Left ventricle myocardium inferior (tissue), 1 donor: ENCODE results near the gene CYP17A1. TPM values are rescaled to one million over a fixed set of nuclear protein-coding genes. Genes with fewer than 3 reads are reported as not detected.

Experiments used
- DNase-seq: peaks from one replicate; pipeline ENCODE4 v3.0.0-alpha.2; 2020
- H3K27ac ChIP-seq: fragments of 200-600 bp; replicated peaks from 2 replicates; pipeline ENCODE4 v1.8.0; 2021
- H3K27me3 ChIP-seq: fragments of 200-600 bp; 2 replicates; pipeline ENCODE4 v1.8.0; 2021; ENCODE audit warnings: low read depth
- H3K36me3 ChIP-seq: fragments of 200-600 bp; 2 replicates; pipeline ENCODE4 v1.8.0; 2021
- H3K4me1 ChIP-seq: fragments of 200-600 bp; 2 replicates; pipeline ENCODE4 v1.8.0; 2021
- H3K4me3 ChIP-seq: fragments of 200-600 bp; 2 replicates; pipeline ENCODE4 v1.8.0; 2021; ENCODE audit warnings: mild to moderate bottlenecking, moderate library complexity
- H3K9me3 ChIP-seq: fragments of 200-600 bp; replicated peaks from 2 replicates; pipeline ENCODE4 v1.8.0; 2021
- CTCF ChIP-seq: fragments of 200-600 bp; IDR thresholded peaks from 2 replicates; pipeline ENCODE4 v1.8.0; 2021; ENCODE audit warnings: antibody characterized with exemption, mild to moderate bottlenecking, borderline replicate concordance
- intact Hi-C: fragments of 100-400 bp; cut with micrococcal nuclease; formaldehyde crosslinking; loops from one replicate; pipeline ENCODE4 v1.11.0; 2022
- total RNA-seq: library from RNA; stranded (reverse); fragmentation: NEBNext Ultra II Directional; extraction: Animal tissue kit (Norgen Biotek cat#: 25700); gene quantifications from one replicate; pipeline ENCODE4 v1.2.1, GENCODE V29; 2021
- donor health status: DM: no; HTN: yes; CAD: no; lungs with severe emphysema.

Gene CYP17A1
- total RNA-seq, 1 donor from 2014 or later, result not detected

GRCh38 chr10:102783568-102783967 lies 53.6 kb downstream of the CYP17A1 start:
- H3K9me3 ChIP-seq, result no peaks in the 10 kb centered on the region
- peak overlapping the region; percentile 99 for H3K27ac ChIP-seq
- peak; percentile 17 for TF ChIP-seq CTCF
- peak overlapping the region; percentile 47 for H3K4me3 ChIP-seq
- H3K4me1 ChIP-seq, result peaks cover 100% of the 10 kb centered on the region
- no peaks in the 10 kb centered on the region for H3K36me3 ChIP-seq
- intact Hi-C loops, result no loop called here
- no peaks in the 10 kb centered on the region for H3K27me3 ChIP-seq
- no peak for DNase-seq

- H3K4me1 ChIP-seq, result peaks cover 100% of the 10 kb centered on the region
- no peaks in the 10 kb centered on the region for H3K9me3 ChIP-seq
- H3K4me3 ChIP-seq, result peak overlapping the region; percentile 47
- peak; percentile 77 for DNase-seq
- H3K27ac ChIP-seq, result peak overlapping the region; percentile 99
- no peak for TF ChIP-seq CTCF
- intact Hi-C loops, result no loop called here
- no peaks in the 10 kb centered on the region for H3K36me3 ChIP-seq
- no peaks in the 10 kb centered on the region for H3K27me3 ChIP-seq
These were observed 54.3 kb downstream of the CYP17A1 start for GRCh38 chr10:102782673-102783551.

GRCh38 chr10:102781921-102782557 lies 55.2 kb downstream of the CYP17A1 start:
- intact Hi-C loops, result no loop called here
- H3K4me3 ChIP-seq, result peak overlapping the region; percentile 47

GRCh38 chr10:102781090-102781920 lies 55.9 kb downstream of the CYP17A1 start:
- Histone ChIP-seq H3K4me1 (peaks cover 100% of the 10 kb centered on the region), H3K9me3 (no peaks in the 10 kb centered on the region), H3K4me3 (peak overlapping the region; percentile 47), H3K36me3 (no peaks in the 10 kb centered on the region), H3K27me3 (no peaks in the 10 kb centered on the region), H3K27ac (peak overlapping the region; percentile 99)
- DNase-seq, result no peak
- intact Hi-C loops, result no loop called here
- no peak for TF ChIP-seq CTCF

More at GRCh38 chr10:102781921-102782557, 55.2 kb downstream of the CYP17A1 start:
- Histone ChIP-seq H3K4me1 (peaks cover 100% of the 10 kb centered on the region), H3K27ac (peak overlapping the region; percentile 99), H3K9me3 (no peaks in the 10 kb centered on the region), H3K27me3 (no peaks in the 10 kb centered on the region), H3K36me3 (no peaks in the 10 kb centered on the region)
- no peak for DNase-seq
- TF ChIP-seq CTCF, result no peak

Other genes starting within 250 kb of the CYP17A1 start
- gene TRIM8, start 192.9 kb downstream of the CYP17A1 start, total RNA-seq, result 95.1 TPM
- 13.4 TPM for gene ARL3, start 123.0 kb downstream of the CYP17A1 start, total RNA-seq
- gene SFXN2, start 122.8 kb downstream of the CYP17A1 start, total RNA-seq, result 1.6 TPM
- 22.6 TPM for gene WBP1L, start 93.5 kb downstream of the CYP17A1 start, total RNA-seq
- 14.4 TPM for gene BORCS7, start 16.8 kb upstream of the CYP17A1 start, total RNA-seq
- gene AS3MT, start 32.1 kb upstream of the CYP17A1 start, total RNA-seq, result 17.2 TPM
- gene CNNM2, start 80.9 kb upstream of the CYP17A1 start, total RNA-seq, result 3.3 TPM